22Rv1 (cell line): Measurements from ENCODE around the gene UNC79.

Source experiments
- CTCF ChIP-seq: fragments of 450-650 bp; IDR thresholded peaks from 2 replicates; pipeline ENCODE4 v1.5.1; 2017; ENCODE audit warnings: mild to moderate bottlenecking
- ZFX ChIP-seq: fragments of 450-650 bp; IDR thresholded peaks from 2 replicates; pipeline ENCODE4 v1.6.1; 2017; ENCODE audit warnings: antibody characterized with exemption, borderline replicate concordance

DNA sequence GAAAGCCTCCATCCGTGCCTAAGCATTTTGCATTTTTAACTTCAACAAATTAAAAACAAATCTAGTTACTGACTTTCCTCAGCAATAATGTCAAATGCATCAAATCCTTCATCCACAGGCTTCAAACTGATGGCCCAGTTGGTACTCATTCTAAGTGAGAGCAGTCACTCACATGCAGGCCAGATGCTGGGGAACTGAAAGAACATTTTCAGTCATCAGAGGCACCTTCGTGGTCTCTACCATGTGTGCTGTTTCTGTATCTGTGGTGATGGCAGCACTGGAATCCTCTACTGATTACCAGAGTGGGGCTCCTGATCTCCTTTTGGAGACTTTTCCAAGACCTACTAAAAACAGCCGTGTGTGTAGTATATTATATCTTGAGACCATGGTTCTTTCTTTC, 212.4 kb downstream of the UNC79 start:
- no peak for TF ChIP-seq CTCF
- TF ChIP-seq ZFX, result no peak
